OCI-LY7 (cell line): ENCODE results near the gene CERS4. TPM values are rescaled to one million over a fixed set of nuclear protein-coding genes. Genes with fewer than 3 reads are reported as not detected.

Source experiments
- BruUV-seq: library from RNA; stranded (reverse); fragments of 400-500 nt; replicated peaks from 2 replicates; lab custom pipeline; 2021; lab: Mats Ljungman, UMichigan
- CTCF ChIA-PET: fragments of 300-600 bp; sonication (Branson Sonifier 250); formaldehyde crosslinking; loops from one replicate; lab custom pipeline; 2022; ENCODE audit warnings: antibody characterized with exemption; ENCODE audit not compliant: unreplicated experiment; lab: Charles Lee
- POLR2A ChIA-PET: fragments of 300-600 bp; sonication (Branson Sonifier 250); formaldehyde crosslinking; loops from one replicate; lab custom pipeline; 2022; ENCODE audit warnings: antibody characterized with exemption; lab: Charles Lee
- DNase-seq: peaks from one replicate; pipeline ENCODE4 v3.0.0-alpha.2; 2015; ENCODE audit warnings: low spot score
- H2AFZ ChIP-seq: fragments of 200-600 bp; sonication (generic), shearing (Covaris generic); 2 replicates; pipeline ENCODE4 v1.6.1; 2014; ENCODE audit warnings: mild to moderate bottlenecking, antibody characterized with exemption, low read length, moderate library complexity
- H3K27ac ChIP-seq: fragments of 200-600 bp; sonication (generic); 2 replicates; pipeline ENCODE4 v1.5.1; 2014; ENCODE audit warnings: mixed run types, low read depth, mild to moderate bottlenecking, moderate library complexity, low read length, inconsistent platforms; ENCODE audit not compliant: poor library complexity, severe bottlenecking
- H3K36me3 ChIP-seq: fragments of 200-600 bp; sonication (generic); 2 replicates; pipeline ENCODE4 v1.6.1; 2014; ENCODE audit warnings: mild to moderate bottlenecking, antibody characterized with exemption, low read length, moderate library complexity, mixed read lengths; ENCODE audit not compliant: insufficient read depth
- H3K4me1 ChIP-seq: fragments of 200-600 bp; sonication (generic); 2 replicates; pipeline ENCODE4 v1.5.1; 2014; ENCODE audit warnings: mild to moderate bottlenecking, low read length; ENCODE audit not compliant: insufficient read depth, poor library complexity, severe bottlenecking
- H3K4me2 ChIP-seq: fragments of 200-600 bp; sonication (generic); 2 replicates; pipeline ENCODE4 v1.6.1; 2014; ENCODE audit warnings: mild to moderate bottlenecking, low read length
- H3K4me3 ChIP-seq: fragments of 200-600 bp; sonication (generic); 2 replicates; pipeline ENCODE4 v1.5.1; 2014; ENCODE audit warnings: mild to moderate bottlenecking, low read depth, low read length; ENCODE audit not compliant: poor library complexity, severe bottlenecking
- H3K79me2 ChIP-seq: fragments of 200-600 bp; sonication (generic); 2 replicates; pipeline ENCODE4 v1.6.1; 2016; ENCODE audit warnings: low read depth, mild to moderate bottlenecking, low read length, moderate library complexity, mixed read lengths; ENCODE audit not compliant: insufficient read depth
- H3K9me2 ChIP-seq: fragments of 200-600 bp; sonication (generic); 2 replicates; pipeline ENCODE4 v1.6.1; 2016; ENCODE audit warnings: mild to moderate bottlenecking, low read length, mixed read lengths; ENCODE audit not compliant: insufficient read depth
- H3K9me3 ChIP-seq: fragments of 200-600 bp; sonication (generic); 2 replicates; pipeline ENCODE4 v1.6.1; 2014; ENCODE audit warnings: mild to moderate bottlenecking, mixed run types, low read length, mixed read lengths
- H4K20me1 ChIP-seq: fragments of 200-600 bp; sonication (generic); 2 replicates; pipeline ENCODE4 v1.6.1; 2014; ENCODE audit warnings: mild to moderate bottlenecking, antibody characterized with exemption, low read length, moderate library complexity, mixed read lengths; ENCODE audit not compliant: insufficient read depth
- EZH2phosphoT487 ChIP-seq: fragments of 200-600 bp; sonication (generic); IDR thresholded peaks from 2 replicates; pipeline ENCODE4 v1.6.1; 2018; ENCODE audit warnings: low read depth, borderline replicate concordance, mild to moderate bottlenecking, mixed run types, antibody characterized with exemption, low read length, moderate library complexity, mixed read lengths
- intact Hi-C: fragments of 100-400 bp; cut with micrococcal nuclease; formaldehyde crosslinking; loops from one replicate; pipeline ENCODE4 v1.10.0; 2022; ENCODE audit not compliant: unreplicated experiment
- total RNA-seq, 2 experiments: library from RNA; depleted of rRNA in 1 of 2; stranded (reverse); fragments of >200 nt in 1 of 2; shearing (Covaris generic) in 1 of 2; gene quantifications; 2 replicates each; pipeline ENCODE4 v1.2.3, GENCODE V29; 2014 to 2022
- TF ChIP-seq, protein P1 (sequence below): fragments of 200-600 bp; sonication (generic); conservative IDR thresholded peaks from 2 replicates; pipeline ENCODE4 v1.5.1; 2014; ENCODE audit warnings: mild to moderate bottlenecking, antibody characterized with exemption, low read length, moderate library complexity, mixed read lengths

CERS4 gene
- total RNA-seq, 2 experiments from 2014 or later, result 36.8 to 54.9 TPM

DNA sequence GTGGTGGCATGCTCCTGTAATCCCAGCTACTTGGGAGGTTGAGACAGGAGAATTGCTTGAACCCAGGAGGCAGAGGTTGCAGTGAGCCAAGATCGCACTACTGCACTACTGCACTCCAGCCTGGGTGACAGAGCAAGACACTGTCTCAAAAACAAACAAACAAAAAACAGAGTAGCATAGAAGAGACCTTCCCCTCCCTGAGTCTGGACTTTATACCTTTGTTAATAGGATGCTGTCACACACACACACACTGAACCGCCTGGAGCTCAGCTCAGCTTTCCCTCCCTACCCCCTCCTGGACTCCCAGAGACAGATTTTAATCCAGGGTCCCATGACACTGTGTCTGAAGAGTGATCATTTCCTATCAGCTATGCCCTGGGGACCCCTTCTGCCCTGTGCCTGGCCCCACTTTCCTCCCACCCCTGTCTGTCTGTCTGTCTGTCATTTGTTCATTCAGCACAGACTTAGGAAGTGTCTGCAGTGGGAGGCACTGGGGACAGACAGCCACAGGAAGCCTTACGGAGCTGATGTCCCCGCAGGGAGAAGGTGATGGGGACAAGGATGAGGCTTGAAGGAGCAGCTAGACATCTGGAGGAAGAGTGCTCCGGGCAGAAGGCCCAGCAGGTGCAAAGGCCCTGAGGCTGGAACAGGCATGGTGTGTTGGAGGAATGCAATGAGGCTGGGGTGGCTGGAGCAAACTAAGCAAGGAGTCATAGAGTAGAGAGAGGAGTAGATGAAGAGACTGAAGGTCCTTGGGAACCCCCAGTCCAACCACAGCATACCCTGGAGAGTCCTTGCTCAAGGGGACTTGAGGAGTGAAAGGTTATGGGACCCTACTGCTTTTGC is 4.9 kb downstream of the CERS4 start:
- peaks cover 59% of the 10 kb centered on the region for H3K4me1 ChIP-seq
- H3K27ac ChIP-seq, result peak overlapping the region; percentile 4
- H3K4me2 ChIP-seq, result peak overlapping the region; percentile 28; the same call in 1 of the 2 replicates
- H3K9me2 ChIP-seq, result no peaks in the 10 kb centered on the region
- no peak overlapping the region for H3K4me3 ChIP-seq
- POLR2A ChIA-PET, result interaction anchor here (0.6 to 1.7 kb wide), 3 partner anchors 8 to 11 kb away, joined by 3 to 6 read pairs (median 4); no protein-coding TSS in a partner anchor
- no peak for TF ChIP-seq EZH2phosphoT487
- TF ChIP-seq, protein P1, sequence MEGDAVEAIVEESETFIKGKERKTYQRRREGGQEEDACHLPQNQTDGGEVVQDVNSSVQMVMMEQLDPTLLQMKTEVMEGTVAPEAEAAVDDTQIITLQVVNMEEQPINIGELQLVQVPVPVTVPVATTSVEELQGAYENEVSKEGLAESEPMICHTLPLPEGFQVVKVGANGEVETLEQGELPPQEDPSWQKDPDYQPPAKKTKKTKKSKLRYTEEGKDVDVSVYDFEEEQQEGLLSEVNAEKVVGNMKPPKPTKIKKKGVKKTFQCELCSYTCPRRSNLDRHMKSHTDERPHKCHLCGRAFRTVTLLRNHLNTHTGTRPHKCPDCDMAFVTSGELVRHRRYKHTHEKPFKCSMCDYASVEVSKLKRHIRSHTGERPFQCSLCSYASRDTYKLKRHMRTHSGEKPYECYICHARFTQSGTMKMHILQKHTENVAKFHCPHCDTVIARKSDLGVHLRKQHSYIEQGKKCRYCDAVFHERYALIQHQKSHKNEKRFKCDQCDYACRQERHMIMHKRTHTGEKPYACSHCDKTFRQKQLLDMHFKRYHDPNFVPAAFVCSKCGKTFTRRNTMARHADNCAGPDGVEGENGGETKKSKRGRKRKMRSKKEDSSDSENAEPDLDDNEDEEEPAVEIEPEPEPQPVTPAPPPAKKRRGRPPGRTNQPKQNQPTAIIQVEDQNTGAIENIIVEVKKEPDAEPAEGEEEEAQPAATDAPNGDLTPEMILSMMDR, result no peak
- CTCF ChIA-PET, result no interaction called here
- H3K79me2 ChIP-seq, result peaks cover 42% of the 10 kb centered on the region; the same call in 1 of the 2 replicates
- H4K20me1 ChIP-seq, result no peaks in the 10 kb centered on the region
- no peak overlapping the region for H2AFZ ChIP-seq
- intact Hi-C loops, result no loop called here
- peaks cover 25% of the 10 kb centered on the region; the same call in 1 of the 2 replicates for H3K36me3 ChIP-seq
- H3K9me3 ChIP-seq, result no peaks in the 10 kb centered on the region
- BruUV-seq, result no TSS peak
- no peak for DNase-seq

DNA sequence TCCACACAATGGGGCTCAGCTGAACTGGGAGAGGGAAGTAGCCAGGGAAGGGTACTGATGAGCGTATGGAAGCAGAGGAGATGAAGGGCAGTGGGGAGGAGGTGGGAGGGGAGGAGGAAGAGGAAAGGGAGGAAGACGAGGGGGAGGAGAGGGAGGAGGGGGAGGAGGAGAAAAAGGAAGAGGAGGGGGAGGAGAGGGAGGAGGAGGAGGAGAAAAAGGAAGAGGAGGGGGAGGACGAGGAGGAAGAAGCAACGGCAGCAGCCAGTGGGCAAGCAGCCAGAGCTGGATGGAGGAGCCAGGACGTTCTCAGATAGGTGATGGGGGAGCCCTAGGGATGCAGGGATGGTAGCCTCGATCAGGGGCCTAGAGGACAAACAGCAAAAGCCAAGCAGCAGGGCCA is 5.6 kb downstream of the CERS4 start:
- no peak for TF ChIP-seq EZH2phosphoT487
- TF ChIP-seq, protein P1, result no peak
- Histone ChIP-seq H3K27ac (peak overlapping the region; percentile 4), H3K36me3 (peaks cover 25% of the 10 kb centered on the region; the same call in 1 of the 2 replicates), H3K4me3 (no peak overlapping the region), H3K4me1 (peaks cover 59% of the 10 kb centered on the region), H3K79me2 (peaks cover 40% of the 10 kb centered on the region; the same call in 1 of the 2 replicates), H3K9me3 (no peaks in the 10 kb centered on the region), H2AFZ (no peak overlapping the region), H3K4me2 (peak overlapping the region; percentile 28; the same call in 1 of the 2 replicates), H4K20me1 (no peaks in the 10 kb centered on the region), H3K9me2 (no peaks in the 10 kb centered on the region)
- intact Hi-C loops, result no loop called here
- DNase-seq, result no peak
- ChIA-PET CTCF (no interaction called here), POLR2A (interaction anchor here (0.7 to 1.7 kb wide), 3 partner anchors 9 to 36 kb away, joined by 3 to 4 read pairs (median 4); no protein-coding TSS in a partner anchor)
- BruUV-seq, result no TSS peak
